GM21390 (cell line): ENCODE results near the gene HLCS.

ENCODE experiments used
- ATAC-seq: cut with Tn5 transposase; IDR thresholded peaks from one replicate; pipeline ENCODE4 v1.9.1; 2021; ENCODE audit not compliant: unreplicated experiment

Gene HLCS

DNA sequence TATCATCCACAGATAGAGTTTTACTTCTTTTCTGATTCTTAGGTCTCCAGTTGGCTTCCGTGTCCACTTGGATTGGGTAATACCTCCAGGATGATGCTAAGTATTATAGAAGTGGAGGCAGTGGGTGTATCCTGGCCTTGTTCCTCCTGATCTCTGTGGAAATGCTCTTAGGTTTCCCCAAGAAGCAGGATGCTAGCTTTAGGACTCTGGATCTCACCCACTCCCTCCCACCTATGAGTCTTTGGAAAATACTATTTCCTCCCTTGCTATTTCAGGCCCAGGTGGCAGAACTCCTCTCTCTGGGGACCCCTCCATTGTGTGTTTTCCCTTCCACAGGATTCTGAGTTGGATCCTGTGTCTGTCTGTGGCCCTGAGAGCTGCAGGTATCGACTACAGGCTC is 180.9 kb downstream of the HLCS start:
- no peak for ATAC-seq

DNA sequence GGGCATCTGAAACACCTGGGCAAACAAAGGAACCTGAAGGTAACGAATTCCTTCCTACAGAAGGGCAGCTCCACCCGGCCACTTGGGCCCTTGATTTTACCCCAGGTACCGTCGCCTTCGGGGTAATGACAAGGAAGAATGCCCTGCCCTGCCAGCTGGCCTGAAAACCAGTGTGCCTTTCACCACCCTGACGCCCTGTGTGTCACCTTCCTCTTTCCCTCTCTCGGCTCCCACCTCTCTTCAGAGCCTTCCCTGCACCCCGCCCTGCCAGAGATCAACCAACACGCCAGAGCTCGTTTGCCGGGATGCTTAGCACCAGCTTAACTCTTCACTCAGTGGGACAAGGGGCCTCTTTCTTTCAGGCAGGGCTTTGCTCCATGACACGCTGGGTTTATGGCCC is 181.5 kb downstream of the HLCS start:
- ATAC-seq, result no peak

DNA sequence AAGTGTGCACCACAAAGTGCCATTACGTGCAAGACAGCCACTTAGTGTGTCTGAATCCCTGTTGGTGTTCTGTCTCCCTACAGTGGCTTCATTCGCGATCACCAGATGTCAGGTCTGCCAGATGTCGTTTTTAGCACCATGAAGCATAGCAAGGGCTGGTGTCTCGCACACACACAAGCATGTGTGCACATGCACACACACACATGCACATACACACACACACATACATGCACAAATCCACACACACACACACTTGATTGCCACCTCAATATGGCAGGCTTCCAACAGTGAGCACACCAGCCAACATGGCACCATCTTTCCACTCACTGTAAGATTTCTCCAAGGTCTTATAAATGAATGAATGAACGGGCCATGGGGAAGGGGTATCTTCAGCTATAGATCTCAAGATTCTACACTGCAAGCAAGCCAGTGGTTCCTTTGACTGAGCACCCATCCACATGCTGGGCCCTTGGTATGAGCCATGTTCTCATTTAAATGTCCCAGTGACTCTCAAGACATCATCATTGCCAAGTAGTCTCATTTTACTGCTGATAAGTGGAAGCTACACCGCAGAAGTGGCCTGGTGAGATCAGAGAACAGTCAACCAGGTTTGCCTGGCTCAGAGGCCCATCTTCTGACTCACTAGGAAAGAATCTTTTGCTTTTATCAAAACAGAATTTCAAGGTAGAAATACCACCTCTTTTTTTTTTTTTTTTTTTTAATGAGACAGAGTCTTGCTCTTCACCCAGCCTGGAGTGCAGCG is 182.7 kb downstream of the HLCS start:
- no peak for ATAC-seq

DNA sequence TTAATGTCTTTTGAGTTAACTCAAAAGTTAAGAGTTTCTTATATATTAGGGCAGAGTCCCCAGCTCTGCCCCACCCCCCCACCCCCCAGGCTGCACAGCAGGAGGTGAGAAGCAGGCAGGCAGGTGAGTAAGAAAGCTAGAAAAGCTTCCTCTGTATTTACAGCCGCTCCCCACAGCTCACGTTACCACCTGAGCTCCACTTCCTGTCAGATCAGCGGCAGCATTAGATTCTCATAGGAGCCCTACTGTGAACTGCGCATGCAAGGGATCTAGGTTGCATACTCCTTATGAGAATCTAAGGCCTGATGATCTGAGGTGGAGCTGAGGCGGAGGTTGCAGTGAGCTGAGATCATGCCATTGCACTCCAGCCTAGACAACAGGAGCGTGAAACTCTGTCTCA is 185.6 kb downstream of the HLCS start:
- no peak for ATAC-seq

DNA sequence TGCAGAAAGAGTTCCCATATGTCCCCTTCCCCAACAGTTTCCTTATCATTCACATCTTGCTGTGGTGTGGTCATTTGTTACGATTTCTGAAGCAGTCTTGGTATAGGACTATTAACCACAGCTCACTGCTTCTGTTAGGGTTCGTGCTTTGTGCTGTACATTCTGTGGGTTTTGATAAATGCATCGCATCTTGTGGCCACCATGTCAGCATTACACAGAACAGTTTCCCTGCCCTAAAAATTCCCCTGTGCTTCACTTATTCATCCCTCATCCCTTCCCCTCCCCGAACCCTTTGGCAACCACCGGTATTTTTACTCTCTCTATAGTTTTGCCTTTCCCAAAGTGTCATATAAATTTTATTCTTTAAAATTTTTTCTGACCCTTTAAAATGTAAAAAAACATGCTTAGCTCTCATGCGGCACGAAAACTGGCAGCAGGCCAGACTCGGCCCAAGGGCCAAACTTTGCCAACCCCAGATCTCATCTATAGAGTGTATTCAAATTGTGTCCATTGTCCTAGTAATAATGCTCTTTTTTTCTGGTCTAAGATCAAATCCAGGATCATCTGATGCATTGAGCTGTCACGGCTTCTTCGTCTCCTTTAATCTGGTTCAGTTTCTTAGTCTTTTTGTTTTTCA is 189.4 kb downstream of the HLCS start:
- ATAC-seq, result no peak

DNA sequence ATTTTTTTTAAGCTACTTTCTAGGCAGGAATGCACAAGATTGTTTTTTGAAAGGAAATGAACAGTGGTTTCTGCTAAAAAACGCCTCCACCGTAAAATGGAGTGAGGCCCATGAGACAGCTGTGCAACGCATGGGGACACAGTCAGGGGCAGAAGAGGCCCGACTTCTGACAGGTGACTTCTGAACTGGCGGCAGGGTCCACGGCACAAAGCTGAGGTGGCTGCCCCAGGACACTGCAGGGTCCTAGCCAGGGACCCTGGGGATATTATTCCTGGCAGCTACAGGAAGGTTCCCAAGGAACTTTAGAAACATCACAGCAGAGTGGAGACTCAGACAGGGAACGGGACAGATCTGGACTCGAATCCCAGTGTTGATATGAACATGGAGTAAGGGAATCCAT is 192.5 kb downstream of the HLCS start:
- ATAC-seq, result no peak

DNA sequence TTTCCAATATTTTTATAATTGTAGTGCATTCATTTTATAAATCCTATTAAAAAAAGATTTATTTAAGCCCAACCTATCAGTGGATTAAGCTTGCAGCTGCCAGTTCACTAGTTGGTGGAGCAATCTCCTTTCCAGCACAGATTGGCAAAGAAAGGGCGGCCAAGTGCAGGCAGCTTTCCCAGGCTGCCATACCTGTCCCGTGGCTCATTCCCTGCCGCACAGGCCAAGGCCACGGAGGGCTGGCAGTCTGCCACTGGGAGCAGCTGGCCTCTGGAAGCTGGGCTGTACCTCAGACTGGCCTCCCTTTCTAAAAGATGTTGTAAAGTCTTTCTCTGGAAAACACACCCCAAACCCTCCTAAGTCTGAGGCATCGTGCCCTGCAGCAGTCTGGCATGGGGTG is 193.4 kb downstream of the HLCS start:
- no peak for ATAC-seq

DNA sequence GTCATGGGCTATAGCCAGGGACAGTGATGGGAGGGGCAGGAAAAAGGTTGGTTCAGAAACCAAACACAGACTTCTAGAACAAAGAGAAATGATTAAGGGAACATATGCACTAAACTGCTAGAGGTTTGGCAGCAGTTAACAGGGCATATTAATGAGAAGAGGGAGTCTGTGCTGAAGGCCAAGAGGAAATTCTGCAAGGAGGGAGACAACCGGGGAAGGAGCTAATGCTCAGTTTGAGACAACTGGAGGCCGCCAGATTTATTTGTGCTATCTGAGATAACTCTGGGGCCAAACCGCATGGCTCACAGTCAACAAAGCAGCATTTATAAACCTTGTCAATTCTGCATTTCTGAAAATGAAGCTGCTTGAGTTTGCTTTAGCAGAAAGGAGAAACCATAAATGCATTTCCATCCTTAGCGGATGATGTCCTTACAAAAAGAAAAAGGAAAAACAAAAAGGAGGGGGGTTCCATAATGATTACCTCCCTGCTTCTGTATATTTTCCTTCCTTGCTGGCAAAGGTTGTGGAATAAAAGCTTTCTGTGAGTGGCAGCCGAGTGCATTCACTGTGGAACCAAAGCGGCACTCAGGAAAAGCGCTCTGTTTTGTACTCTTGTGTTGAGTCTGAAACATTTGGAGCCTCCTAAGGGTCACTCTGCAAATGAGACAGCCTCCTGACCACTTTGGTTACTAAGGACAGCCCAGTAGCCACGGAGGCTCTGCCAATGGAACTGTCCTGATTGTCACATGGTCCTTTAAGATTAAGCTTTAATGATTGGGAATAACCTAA is 197.2 kb downstream of the HLCS start:
- ATAC-seq, result no peak

DNA sequence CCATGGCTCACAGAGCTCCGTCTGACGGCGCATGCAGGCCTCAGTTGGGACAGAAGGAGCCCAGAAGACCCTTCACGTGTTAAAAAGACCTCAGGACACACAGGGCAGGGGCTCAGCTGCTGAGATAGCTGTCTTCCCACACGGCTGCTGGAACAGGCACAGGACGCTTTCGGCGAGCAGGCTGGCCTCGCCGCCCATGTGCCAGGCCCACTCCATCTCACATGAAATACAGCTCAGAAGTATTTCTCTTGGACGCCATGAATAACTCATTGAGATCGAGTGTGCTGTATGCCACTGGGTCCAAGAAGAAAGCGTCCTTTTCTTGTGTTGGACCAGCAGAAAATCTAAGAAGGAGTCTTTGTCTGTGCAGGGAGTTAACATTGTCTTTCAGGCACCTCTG is 198.0 kb downstream of the HLCS start:
- no peak for ATAC-seq

DNA sequence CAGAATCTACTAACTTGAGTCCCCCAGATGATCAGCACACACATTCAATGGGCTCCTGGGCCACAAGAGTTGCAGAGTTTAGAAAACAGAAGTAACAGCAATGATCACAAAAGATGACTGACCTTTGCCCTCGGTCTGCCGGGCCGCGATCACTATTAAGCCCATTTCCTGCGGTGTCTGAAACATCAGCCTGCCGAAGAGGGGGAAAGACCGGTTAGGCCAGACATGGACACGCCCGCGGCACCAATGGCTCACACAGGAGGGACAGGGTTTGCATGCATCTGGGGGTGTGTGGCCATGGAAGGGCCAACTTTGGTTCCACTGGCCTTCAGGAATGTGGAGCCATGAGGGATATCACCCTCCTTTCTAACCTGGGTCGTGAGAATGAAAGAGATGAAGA is 199.4 kb downstream of the HLCS start:
- ATAC-seq, result no peak

DNA sequence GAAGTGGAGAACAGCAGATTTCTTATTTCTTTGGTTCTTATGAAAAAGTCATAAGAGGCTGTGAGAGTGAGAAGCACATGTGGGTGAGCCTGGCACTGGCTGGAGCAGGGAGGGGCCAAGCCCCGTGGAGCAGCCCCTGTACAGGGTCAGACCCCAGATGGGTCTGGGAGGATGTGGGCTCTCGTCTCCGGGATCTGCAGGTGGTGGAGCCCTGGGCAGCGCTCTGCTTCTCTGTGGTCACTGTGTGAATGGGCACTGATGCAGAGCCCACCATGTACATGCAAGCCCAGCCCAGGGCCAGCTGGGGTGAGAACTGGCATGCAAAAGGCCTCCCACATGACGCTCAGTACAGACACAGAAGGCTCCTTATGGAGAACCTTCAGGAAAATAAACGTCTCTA is 200.0 kb downstream of the HLCS start:
- ATAC-seq, result no peak

DNA sequence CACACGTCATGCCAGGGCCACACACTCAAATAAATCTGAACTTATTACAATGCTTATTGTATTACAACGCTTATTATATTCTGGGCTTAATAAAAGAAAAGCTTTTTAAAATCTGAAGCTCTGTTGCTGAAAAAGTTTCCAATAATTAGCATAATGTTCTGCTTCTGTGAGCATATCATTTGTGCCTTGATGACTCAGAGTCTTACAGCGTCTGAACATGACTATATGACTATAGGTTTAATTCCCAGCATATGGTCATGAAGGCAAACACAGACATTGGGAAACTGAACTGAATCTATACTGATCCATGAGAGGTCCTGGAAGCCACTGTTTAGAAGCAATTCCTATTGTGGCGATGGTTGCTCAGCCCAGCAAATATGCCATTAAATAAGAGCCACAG is 201.2 kb downstream of the HLCS start:
- ATAC-seq, result no peak

DNA sequence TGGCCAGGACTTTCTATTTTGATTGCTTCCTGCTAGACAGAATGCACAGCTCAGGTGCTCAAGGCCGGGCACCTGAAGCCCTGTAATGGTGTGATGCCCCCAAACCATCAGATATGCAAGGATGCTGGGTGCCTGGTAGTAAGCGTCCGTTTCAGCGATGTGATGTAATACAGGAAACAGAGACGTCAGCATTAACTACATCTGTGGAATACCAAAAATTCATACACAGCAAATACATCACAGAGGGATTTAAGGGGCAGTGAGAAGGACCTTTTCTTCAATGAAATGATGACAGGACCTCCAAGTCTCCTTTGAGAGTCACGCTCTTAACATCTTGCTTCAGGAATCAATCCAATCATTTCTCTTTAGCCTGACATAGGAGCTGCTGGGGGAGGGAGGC is 203.2 kb downstream of the HLCS start:
- ATAC-seq, result no peak

DNA sequence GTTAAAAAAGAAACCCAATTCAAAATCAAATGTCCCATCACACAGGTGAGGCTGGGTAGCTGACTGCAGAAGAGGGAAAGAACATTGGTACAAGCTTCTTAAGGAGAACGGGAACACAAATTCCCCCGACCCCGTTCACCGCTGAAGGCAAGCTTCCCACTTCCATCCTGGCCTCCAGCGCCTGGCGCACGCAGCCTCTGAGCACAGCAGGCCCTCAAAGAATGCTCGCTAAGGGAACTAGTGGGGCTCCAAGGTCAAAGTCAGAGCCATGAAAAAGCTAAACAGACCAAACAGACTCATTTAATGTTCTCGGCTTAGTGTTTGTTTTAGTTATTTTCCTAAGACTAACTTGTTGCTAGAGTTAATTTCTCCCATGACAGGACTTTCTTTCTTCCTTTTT is 203.8 kb downstream of the HLCS start:
- ATAC-seq, result no peak

DNA sequence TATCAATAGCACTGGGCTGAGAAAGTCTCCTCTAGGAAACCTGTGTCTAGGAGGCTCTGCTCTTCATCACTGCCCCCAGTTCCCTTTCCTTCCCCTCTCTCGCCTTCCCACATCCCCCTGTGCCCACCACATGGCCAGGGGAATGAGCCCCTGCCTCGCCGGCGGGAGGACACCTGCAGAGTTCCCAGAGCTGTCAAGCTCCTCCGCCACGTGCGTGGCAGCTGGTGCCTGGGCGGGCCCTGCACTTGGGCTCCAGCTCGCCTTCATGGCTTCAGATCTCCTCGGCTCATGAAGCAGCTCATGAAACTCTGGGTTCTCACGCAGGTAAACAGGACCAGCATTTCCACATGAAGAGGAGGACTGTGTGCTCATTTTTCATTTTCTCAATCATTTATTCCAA is 204.8 kb downstream of the HLCS start:
- no peak for ATAC-seq

DNA sequence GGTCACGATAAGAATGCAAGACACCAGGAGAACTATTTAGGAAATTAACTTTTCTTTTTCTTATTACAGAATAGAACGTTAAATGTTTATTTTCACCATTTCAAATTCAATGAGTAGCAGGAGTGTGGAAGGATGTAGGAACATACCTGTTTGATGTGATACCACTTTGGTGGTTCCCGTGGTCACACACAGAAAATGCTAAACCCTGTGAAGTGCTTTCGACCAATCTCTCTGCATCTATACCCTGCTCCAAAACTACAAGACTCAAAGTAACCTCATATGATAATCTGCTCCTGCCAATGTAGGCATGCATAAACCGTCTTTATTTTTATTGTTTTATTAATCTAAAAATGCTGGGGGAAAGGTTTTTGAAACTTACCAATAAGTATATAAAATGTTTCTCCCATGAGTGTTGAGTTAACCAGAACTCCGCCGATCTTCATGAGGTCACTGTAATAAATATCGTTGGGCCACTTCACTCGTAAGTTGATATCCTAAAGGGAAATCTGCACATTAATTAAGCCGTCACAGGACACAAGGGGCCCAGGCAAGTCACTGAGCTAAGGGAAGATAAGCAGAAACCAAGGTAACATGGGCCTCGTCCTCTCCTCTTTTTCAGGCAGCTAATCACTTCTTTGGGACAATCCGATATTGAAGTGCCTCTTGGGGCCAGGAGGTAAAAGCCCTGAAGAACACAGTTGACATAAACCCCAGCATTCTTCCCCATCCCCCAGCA is 207.0 kb downstream of the HLCS start:
- ATAC-seq, result no peak

DNA sequence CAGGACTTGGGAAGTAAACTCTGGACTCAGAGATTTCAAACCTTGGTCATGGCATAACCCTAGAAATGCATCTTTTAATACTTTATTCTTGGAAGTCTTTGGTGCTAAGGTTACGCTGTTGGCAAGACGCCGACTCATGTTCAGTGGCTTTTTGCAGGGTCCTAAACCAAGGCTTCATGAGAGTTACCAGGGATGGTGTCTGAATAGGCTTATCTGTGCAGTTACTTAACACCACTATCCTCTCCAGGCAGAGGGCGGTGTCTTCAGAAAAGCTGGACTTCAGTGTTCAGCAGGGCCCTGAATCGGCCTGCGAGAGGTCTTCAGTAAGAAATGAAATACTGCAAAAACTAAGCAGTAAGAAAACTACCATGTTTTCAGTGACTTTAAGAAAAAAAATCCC is 209.3 kb downstream of the HLCS start:
- no peak for ATAC-seq

DNA sequence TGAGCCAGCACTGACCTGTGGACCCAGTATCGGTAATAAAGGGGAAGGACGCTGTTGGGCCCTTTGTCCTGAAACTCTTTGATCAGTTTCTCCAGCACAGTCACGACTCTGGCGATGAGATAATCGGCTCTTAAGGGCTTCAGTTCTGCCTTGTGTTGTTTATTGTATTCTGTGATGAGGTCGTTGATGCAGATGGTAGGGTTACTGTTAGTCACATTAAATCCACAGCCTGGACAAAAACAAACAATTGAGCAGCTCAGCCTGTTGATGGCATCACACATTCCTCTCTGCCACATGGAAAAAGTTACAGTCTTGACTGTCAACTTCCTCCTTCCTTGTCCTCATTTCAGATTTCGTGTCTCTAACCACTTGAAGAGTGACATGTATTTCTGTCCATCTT is 209.9 kb downstream of the HLCS start:
- ATAC-seq, result no peak

DNA sequence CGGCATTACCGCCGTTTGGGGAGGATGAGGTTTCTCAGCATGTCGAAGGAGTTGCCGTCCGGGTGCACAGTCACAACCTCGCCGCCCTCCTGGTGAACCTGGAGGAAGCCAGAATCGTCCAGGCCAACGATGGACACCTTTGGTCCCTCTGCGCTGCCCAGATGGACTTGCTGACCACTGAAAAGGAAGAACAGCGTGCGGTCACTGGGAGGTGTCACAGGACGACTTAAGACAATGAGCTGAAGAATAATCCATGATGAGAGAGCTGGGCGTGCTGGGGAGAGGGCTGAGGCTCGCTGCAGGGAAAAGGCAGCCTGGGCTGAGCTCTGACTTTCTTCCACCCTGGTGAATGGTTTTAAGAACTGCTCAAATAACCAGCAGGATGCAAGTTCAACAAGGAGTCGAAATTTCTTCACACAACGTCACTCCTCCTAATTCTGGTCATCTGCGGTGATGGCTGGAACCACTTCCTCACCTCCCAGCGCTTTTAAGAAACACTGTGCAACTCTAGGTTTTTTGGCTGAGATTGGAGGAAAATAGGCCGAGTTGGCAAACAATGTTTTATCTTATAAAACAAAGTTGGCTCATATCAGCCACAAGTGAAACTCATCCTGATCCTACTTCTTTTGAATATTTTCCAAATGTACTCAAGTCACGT is 212.1 kb downstream of the HLCS start:
- no peak for ATAC-seq

DNA sequence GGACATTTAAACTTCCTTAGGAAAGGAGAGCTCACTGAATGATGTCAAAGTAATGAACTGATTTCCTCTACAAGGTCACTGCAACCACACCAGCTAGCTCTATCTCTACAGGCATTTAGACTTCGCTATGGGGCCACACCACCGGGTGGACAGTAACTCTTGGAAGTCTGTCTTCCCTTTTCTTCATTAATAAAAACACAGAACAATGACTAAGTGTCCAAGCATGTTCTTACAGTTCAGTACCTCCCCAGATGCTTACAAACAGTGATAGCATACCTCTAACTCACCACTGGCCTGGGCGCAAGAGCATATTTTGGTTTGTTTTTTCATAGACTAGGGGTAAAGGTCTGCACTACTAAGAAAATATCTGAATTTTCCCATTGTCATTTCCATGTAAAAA is 212.9 kb downstream of the HLCS start:
- no peak for ATAC-seq

DNA sequence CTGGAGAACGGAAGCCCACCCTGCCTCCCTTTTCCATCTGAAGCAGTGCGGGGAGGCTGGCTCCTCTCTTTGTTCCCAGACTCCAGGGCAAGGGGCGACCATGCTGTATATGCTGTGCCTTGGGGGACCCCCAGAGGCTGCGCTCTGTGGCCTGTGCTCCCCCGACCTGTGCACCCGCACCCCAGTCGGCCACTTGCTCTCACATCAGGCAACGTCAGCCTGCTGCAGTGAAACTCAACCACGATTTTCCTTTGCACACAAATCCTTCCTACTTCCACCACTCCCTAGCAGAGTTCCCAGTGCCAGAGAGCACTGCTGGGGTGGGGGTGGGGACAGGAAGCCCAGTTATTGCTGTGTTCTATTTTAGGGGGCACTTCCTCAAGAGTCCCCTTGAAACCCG is 215.1 kb downstream of the HLCS start:
- no peak for ATAC-seq
